Upper lobe of left lung (tissue), 6 donors: Measurements from ENCODE around the gene BID. TPM values are rescaled to one million over a fixed set of nuclear protein-coding genes. Genes with fewer than 3 reads are reported as not detected.
"Not testable (repeated sequence)": the region's sequence is repeated elsewhere in the genome, so short reads cannot be mapped to it uniquely, and the experiment has no call there.

Experiments used
- ATAC-seq, 2 donors: fragments of 200-7000 bp; cut with Tn5 transposase; one replicate each; pipeline ENCODE4 v1.9.1; 2022; ENCODE audit warnings: mild to moderate bottlenecking in 2 of 2, moderate library complexity in 2 of 2; ENCODE audit not compliant: low FRiP score in 2 of 2
- DNase-seq, 2 donors: peaks; one replicate each; pipeline ENCODE4 v3.0.0-alpha.2; 2019 to 2020
- H3K27ac ChIP-seq, 4 donors: fragments of 200-600 bp; sonication (generic); one replicate each; pipeline ENCODE4 v1.5.1; 2016 to 2019
- H3K27me3 ChIP-seq, 4 donors: fragments of 200-600 bp; sonication (generic); one replicate each; pipeline ENCODE4 v1.5.1; 2017 to 2019
- H3K36me3 ChIP-seq, 4 donors: fragments of 200-600 bp; sonication (generic); one replicate each; pipeline ENCODE4 v1.5.1; 2016 to 2019
- H3K4me1 ChIP-seq, 4 donors: fragments of 200-600 bp; sonication (generic); one replicate each; pipeline ENCODE4 v1.5.1; 2018 to 2019
- H3K4me3 ChIP-seq, 4 donors: fragments of 200-600 bp; sonication (generic); one replicate each; pipeline ENCODE4 v1.5.1; 2017 to 2019; ENCODE audit warnings: mild to moderate bottlenecking in 2 of 4, moderate library complexity in 1 of 4
- H3K9me3 ChIP-seq, 4 donors: fragments of 200-600 bp; sonication (generic); one replicate each; pipeline ENCODE4 v1.5.1; 2018 to 2019
- EP300 ChIP-seq, 4 donors: sonication (generic); formaldehyde crosslinking; IDR thresholded peaks; one replicate each; pipeline ENCODE4 v1.5.1; 2017; ENCODE audit warnings: antibody characterized with exemption in 4 of 4, control low read depth in 2 of 4
- POLR2A ChIP-seq, 4 donors: fragments of 450-650 bp; IDR thresholded peaks; one replicate each; pipeline ENCODE4 v1.5.1; 2016 to 2017; ENCODE audit warnings: antibody characterized with exemption in 4 of 4, mild to moderate bottlenecking in 2 of 4
- POLR2AphosphoS5 ChIP-seq, 2 donors: sonication (generic); formaldehyde crosslinking; IDR thresholded peaks; one replicate each; pipeline ENCODE4 v1.5.1; 2017; ENCODE audit warnings: antibody characterized with exemption in 2 of 2
- WGBS, 2 donors: methylation state at CpG; one replicate each; pipeline ENCODE4 v1.1.5; 2017 to 2018; 5-methylcytosine and 5-hydroxymethylcytosine counted together
- total RNA-seq, 6 donors: library from RNA; depleted of rRNA in 4 of 6; stranded (reverse); fragments of >200 nt in 4 of 6; gene quantifications; one replicate each; pipeline versions ENCODE4 v1.1.0 to v1.2.1, GENCODE V29; 2016 to 2021
- TF ChIP-seq, protein P1 (sequence below), 6 experiments: fragments of 450-650 bp in 4 of 6; fragments of 200-600 bp in 2 of 6; sonication (generic) in 2 of 6; IDR thresholded peaks; one replicate each; pipeline ENCODE4 v1.5.1; 2016 to 2019; ENCODE audit warnings: antibody characterized with exemption in 6 of 6
- donor health status: DM: no; HTN: no; CAD: no; lungs with moderate emphysema.
- donor health status: DM: no; HTN: yes; CAD: no; lungs with severe emphysema.

BID gene
- total RNA-seq, 6 donors from 2014 or later: 10.5 to 55.9 (median 27.3) TPM

- no peak for ATAC-seq
- no peak overlapping the region for H3K4me3 ChIP-seq
- 78 to 79% methylated on average over 7 of the region's 7 CpGs for WGBS, 2 donors
- no peaks in the 10 kb centered on the region for H3K4me1 ChIP-seq
- no peak overlapping the region for H3K27ac ChIP-seq
- H3K36me3 ChIP-seq: peaks cover 0 to 38% (median 12%) of the 10 kb centered on the region in 4 donors
- no peaks in the 10 kb centered on the region for H3K9me3 ChIP-seq
- TF ChIP-seq POLR2A (IDR thresholded peaks at IDR 0.05) (no peak), POLR2AphosphoS5 (IDR thresholded peaks at IDR 0.05) (no peak), EP300 (IDR thresholded peaks at IDR 0.05) (no peak)
- TF ChIP-seq, protein P1, sequence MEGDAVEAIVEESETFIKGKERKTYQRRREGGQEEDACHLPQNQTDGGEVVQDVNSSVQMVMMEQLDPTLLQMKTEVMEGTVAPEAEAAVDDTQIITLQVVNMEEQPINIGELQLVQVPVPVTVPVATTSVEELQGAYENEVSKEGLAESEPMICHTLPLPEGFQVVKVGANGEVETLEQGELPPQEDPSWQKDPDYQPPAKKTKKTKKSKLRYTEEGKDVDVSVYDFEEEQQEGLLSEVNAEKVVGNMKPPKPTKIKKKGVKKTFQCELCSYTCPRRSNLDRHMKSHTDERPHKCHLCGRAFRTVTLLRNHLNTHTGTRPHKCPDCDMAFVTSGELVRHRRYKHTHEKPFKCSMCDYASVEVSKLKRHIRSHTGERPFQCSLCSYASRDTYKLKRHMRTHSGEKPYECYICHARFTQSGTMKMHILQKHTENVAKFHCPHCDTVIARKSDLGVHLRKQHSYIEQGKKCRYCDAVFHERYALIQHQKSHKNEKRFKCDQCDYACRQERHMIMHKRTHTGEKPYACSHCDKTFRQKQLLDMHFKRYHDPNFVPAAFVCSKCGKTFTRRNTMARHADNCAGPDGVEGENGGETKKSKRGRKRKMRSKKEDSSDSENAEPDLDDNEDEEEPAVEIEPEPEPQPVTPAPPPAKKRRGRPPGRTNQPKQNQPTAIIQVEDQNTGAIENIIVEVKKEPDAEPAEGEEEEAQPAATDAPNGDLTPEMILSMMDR (IDR thresholded peaks at IDR 0.05): no peak
- no peaks in the 10 kb centered on the region for H3K27me3 ChIP-seq
- no peak for DNase-seq
Measured at GRCh38 chr22:17699696-17700340, 74.5 kb downstream of the BID start.

GRCh38 chr22:17698948-17699347 lies 75.3 kb downstream of the BID start:
- Histone ChIP-seq H3K9me3 (no peaks in the 10 kb centered on the region), H3K27me3 (no peaks in the 10 kb centered on the region), H3K4me3 (no peak overlapping the region), H3K27ac (no peak overlapping the region), H3K36me3 (peaks cover 0 to 35% (median 13%) of the 10 kb centered on the region in 4 donors), H3K4me1 (no peaks in the 10 kb centered on the region)
- DNase-seq: no peak
- TF ChIP-seq, protein P1 (IDR thresholded peaks at IDR 0.05): no peak
- TF ChIP-seq POLR2AphosphoS5 (IDR thresholded peaks at IDR 0.05) (no peak), EP300 (IDR thresholded peaks at IDR 0.05) (no peak), POLR2A (IDR thresholded peaks at IDR 0.05) (no peak)
- no peak for ATAC-seq

DNA sequence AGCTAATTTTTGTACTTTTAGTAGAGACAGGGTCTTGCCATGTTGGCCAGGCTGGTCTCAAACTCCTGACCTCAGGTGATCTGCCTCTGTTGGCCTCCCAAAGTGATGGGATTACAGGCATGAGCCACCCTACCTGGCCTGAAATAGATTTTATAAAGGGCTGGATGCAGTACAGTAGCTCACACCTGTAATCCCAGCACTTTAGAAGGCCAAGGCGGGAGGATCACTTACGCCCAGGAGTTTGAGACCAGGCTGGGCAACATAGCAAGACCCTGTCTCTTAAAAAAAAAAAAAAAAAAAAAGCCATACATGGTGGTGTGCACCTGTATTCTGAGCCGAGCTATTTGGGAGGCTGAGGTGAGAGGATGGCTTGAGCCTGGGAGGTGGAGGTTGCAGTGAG lies 76.0 kb downstream of the BID start:
- H3K27me3 ChIP-seq, DNase-seq, H3K4me1 ChIP-seq, H3K4me3 ChIP-seq, H3K27ac ChIP-seq, H3K9me3 ChIP-seq, ATAC-seq: not testable (repeated sequence)
- WGBS, 2 donors: 100% methylated on average over 1 to 3 of the region's 3 CpGs
- peaks cover 0 to 29% (median 13%) of the 10 kb centered on the region in 4 donors for H3K36me3 ChIP-seq

DNA sequence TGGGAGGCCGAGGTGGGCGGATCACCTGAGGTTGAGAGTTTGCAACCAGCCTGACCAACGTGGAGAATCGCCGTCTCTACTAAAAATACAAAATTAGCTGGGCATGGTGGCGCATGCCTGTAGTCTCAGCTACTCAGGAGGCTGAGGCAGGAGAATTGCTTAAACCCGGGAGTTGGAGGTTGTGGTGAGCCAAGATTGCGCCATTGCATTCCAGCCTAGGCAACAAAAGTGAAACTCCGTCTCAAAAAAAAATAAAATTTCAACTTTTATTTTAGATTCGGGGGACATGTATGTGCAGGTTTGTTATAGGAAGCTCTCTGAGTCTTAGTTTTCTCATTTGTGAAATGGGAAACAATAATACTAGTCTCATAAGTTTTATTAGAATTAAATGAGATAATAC lies 77.1 kb downstream of the BID start:
- WGBS, 2 donors: 76 to 78% methylated on average over 10 of the region's 10 CpGs
- DNase-seq: peak in 1 of 2 donors; percentile 22
- H3K9me3 ChIP-seq, H3K4me1 ChIP-seq, ATAC-seq, H3K27me3 ChIP-seq, H3K4me3 ChIP-seq, H3K27ac ChIP-seq: not testable (repeated sequence)
- H3K36me3 ChIP-seq: peaks cover 0 to 23% (median 7%) of the 10 kb centered on the region in 4 donors

DNA sequence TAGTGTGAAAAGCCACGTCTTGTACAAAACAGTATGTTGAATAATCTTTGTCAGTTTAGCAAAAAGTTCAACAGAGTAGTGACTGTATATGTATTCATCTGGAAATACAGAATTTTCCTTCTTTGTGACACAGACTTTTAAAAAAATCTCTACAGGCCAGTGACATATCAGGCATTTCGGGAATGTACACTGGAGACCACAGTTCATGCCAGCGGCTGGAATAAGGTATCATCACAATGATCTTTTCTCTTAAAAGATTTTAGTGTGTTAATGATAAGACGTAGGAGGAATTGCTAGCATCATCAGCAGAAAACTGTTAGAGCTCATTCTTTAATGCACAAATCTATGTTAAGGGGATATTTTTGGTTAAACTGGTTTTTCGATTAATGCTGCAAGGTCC lies 78.3 kb downstream of the BID start:
- Histone ChIP-seq H3K4me3 (no peak overlapping the region), H3K4me1 (no peaks in the 10 kb centered on the region), H3K27me3 (no peaks in the 10 kb centered on the region), H3K36me3 (peaks cover 0 to 19% (median 8%) of the 10 kb centered on the region in 4 donors), H3K27ac (no peak overlapping the region), H3K9me3 (no peaks in the 10 kb centered on the region)
- ATAC-seq (no peak), DNase-seq (no peak)
- no peak for TF ChIP-seq POLR2AphosphoS5 (IDR thresholded peaks at IDR 0.05)
- no peak for TF ChIP-seq EP300 (IDR thresholded peaks at IDR 0.05)
- TF ChIP-seq, protein P1 (IDR thresholded peaks at IDR 0.05): no peak
- TF ChIP-seq POLR2A (IDR thresholded peaks at IDR 0.05): no peak
- WGBS, 2 donors: 94 to 97% methylated on average over 5 of the region's 5 CpGs

DNA sequence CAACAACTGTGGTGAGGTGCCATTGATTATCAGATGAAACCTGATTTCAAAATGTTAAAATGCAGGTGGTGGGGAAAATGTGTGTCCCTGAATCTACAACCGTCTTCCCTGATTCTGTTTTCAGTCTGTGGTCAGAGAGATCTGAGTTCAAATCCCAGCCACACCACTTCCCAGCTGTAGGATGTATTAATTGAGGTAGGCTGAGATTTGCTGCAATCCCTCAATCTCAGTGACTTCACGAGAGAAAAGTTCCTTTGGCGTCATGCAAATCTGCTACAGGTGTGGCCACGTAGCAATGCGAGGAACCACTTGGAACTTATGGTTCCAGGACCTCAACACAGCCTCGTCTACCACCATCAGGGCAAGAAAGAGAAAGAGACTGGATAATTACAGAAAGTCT lies 79.5 kb downstream of the BID start:
- ATAC-seq (no peak), DNase-seq (no peak)
- Histone ChIP-seq H3K9me3 (no peaks in the 10 kb centered on the region), H3K36me3 (peaks cover 0 to 27% (median 9%) of the 10 kb centered on the region in 4 donors), H3K27me3 (no peaks in the 10 kb centered on the region), H3K27ac (no peak overlapping the region), H3K4me1 (no peaks in the 10 kb centered on the region), H3K4me3 (no peak overlapping the region)
- no peak for TF ChIP-seq EP300 (IDR thresholded peaks at IDR 0.05)
- no peak for TF ChIP-seq POLR2A (IDR thresholded peaks at IDR 0.05)
- TF ChIP-seq, protein P1 (IDR thresholded peaks at IDR 0.05): no peak
- no peak for TF ChIP-seq POLR2AphosphoS5 (IDR thresholded peaks at IDR 0.05)
- WGBS, 2 donors: 78 to 85% methylated on average over 6 of the region's 6 CpGs
